HG02840 (cell line): ENCODE measurements around the gene SORCS2.

Experiments used
- ATAC-seq: cut with Tn5 transposase; IDR thresholded peaks from one replicate; pipeline ENCODE4 v1.9.1; 2021; ENCODE audit warnings: mild to moderate bottlenecking, moderate library complexity, moderate number of reproducible peaks; ENCODE audit not compliant: unreplicated experiment, low FRiP score

SORCS2 gene

DNA sequence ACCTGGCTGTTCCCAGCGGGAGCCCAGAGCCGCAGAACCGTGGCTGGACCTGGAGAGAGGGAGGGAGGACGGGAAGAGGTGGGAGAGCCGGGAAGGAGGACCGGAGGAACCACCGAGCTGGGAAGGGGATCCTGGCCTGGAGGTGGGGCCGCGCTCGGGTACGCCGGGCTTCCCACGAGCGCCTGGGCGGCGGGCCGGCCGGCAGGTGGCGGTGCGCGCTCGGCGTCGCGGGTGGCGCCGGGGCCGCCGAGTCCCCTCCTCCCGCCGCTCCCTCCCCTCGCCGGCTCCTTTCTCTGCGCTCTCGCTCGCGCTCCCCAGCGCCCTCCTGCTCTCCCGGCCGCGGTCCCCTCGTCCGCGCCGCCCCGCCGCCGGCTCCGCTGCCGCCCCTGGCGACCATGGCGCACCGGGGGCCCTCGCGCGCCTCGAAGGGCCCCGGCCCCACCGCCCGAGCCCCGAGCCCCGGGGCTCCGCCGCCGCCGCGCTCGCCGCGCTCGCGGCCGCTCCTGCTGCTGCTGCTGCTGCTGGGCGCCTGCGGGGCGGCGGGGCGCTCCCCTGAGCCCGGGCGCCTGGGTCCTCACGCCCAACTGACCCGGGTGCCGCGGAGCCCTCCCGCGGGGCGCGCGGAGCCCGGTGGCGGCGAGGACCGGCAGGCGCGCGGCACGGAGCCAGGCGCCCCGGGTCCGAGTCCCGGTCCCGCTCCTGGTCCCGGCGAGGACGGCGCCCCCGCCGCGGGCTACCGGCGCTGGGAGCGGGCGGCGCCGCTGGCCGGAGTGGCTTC, at the start of gene SORCS2:
TSS of gene SORCS2 (plus strand) at position 287 of the 778 bp plus-strand sequence.
- no peak for ATAC-seq

DNA sequence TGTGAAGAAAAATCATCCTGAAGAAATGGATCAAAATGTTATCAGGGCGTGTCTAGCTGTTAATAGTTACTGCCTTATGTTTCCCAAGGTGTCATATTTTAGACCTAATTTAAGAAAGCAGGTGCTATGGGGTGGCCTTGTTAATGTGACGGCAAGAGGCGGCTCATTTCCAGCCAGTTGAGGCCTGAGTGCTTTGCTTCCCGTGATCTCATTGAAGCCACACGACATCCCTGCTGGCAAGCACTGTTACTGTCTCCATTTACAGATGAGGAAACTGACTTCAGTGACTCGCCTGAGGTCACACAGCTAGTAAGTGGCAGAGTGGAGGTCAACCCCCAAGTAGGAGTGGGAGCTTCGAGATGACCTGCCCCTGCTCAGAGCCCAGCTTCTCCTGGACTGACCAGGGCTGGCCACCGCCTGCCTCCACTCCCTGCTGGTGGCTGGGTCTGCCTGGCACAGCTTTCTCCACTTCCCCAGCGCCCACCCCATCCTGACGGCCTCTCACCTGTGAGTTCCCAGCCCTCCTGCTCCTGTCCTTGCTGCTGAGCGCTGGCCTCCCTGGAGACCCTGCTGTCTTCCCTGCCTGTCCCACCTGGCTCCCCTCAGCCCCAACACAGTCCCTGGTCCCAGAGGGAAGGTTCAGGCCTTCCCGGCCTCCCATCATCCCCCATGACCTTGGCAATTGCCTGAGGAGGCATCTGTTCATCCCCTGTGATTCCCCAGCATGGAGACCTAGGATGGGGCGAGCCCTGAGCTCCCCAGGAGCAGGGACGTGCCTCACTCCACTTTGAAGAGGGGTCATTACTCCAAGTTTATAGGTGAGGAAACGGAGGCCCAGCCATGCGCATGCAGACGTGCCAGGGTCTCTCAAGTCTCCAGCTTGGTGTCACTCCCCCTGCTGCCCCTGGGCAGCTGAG, 47.7 kb upstream of the SORCS2 start:
- ATAC-seq = no peak

DNA sequence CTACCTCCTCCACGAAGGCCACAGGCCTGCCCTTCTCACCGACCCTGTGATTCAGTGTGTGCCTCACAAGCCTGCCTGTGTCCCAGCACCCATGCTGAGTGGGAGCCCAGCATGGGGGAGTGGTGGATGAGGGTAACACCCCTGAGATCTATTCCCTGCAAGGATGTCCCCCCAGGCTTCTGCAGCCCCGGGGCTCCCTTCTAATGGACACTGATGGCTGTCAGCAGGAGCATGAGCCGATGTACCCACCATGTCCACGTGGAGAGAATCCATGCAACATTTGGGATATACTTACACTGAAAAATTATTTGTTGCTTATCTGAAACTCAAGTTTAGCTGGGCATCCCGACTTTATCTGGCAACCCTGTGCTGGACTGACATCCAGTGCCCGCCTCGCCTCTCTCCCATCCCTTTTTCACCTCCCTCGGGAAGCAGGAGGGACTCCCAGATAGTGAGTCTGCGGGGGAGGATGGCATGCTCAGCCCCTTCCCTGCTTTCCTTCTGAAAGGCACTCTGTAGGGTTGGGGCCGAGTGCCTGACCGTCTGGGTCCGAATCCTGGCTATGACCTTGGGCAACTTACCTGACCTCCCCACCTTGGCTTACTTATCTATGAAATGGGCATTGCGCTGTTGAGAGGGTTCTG, 46.9 kb upstream of the SORCS2 start:
- no peak for ATAC-seq

DNA sequence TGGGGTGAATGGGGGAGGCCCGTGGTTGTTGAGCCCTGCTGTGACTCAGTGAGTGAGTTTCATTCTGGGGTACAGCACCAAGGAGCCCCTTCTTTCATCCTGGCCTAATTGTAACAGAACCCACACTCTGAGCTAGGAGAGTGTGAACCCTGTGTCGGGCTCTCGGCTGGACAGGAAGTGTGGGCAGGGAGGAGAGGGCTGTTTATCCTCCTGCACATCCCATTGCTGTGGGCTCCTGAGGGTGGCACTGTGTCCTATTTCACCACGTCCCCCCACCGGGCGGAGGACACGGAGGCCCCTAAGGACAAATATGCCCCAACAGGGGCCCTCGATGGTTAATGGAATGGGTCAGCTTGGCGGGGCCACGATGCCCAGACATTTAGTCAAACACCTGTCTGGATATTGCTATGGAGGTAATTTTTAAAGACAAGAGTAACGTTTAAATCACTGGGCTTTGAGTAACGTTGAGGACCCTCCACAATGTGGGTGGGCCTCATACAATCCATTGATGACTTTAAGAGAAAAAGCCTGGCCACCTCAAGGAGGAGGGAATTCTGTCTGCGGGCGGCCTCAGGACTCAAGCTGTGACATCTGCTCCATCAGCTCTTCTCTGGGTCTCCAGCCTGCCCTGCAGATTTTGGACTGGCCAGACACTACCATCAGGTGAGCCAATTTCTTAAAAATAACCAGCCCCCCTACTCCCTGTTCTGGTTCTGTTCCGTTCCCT, 46.1 kb upstream of the SORCS2 start:
- ATAC-seq = no peak

DNA sequence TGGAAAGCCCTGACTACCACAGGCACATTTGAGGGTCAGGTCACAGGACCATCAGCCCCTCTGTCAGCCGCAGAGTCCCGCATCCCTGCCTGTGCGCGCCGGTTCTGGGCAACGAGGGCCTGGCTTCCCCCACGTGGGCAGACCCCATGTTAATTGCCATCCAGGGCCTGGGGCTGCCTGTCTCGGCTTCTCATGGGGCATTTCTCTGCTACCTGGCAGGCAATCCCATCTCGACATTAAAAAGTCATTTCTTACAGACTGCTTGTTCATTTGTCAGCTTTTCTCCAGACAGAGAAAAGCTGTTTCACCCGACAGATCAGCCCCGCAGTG, 45.6 kb upstream of the SORCS2 start:
- no peak for ATAC-seq

DNA sequence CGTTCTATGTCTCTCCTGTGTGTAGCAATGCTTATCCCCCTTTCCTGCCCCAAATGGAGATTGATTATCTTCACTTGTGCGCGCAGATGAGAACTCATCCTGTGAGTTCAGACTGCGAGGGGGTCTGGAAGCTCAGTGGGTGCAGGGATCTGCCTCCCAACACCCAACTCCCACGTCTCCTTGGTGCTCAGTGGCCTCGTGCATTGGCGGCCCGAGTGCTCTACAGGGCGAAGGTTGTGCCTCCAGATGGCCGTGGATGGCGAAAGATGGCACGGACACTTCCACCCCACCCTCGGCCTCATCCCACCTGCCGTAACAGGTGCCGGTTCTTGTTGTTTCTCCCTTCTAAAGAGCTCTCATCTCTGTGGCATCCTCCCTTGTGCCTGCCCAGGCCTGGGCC, 45.1 kb upstream of the SORCS2 start:
- ATAC-seq = no peak

DNA sequence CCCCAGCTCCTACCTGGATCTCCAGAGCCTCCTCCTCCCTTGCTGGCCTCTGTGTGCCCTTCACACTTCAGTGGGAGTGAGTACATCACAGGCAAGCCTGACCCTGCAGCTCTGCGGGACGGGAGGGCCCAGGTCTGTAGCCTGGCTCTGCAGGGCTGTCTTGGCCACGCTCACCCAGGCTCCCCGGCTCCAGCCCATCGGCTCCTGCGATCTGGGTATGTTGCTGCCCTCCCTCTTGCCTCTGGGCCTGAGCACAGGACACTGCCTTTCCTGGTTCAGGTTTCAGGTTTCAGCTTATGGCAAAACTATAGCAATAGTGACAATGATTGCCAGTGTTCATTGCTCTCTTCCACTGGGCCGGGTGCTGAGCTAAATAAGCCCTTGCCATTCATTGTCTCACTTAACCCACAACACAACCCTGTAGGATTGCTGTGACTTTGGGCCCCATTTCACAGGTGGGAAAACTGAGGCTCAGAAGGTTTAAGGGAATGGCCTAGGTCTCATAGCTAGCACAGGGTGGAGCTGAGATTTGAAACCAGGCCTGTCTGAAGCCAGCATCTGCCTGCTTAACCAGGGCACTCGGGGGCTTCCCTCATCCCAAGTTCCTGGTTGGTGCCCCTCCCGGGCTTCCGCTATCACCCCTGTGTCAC, 44.6 kb upstream of the SORCS2 start:
- no peak for ATAC-seq

DNA sequence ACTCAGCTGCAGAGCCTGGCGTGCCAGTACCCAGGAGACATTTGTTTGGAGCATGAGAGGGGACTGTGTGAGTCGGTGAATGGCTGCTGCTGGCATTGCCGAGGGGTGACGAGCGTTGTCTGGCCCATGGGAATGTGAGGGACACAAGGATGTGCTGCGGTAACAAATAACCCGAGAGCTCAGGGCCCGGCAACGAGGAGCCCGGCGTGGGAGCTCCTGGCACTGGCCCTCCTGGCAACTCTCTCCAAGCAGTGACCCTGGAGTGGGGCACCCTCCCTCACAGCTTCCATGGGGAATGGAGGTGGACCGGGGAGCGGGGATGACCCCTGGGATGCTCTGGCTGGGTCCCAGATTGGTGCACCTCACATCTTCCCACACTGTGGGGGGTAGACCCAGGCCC, 44.0 kb upstream of the SORCS2 start:
- ATAC-seq = no peak

DNA sequence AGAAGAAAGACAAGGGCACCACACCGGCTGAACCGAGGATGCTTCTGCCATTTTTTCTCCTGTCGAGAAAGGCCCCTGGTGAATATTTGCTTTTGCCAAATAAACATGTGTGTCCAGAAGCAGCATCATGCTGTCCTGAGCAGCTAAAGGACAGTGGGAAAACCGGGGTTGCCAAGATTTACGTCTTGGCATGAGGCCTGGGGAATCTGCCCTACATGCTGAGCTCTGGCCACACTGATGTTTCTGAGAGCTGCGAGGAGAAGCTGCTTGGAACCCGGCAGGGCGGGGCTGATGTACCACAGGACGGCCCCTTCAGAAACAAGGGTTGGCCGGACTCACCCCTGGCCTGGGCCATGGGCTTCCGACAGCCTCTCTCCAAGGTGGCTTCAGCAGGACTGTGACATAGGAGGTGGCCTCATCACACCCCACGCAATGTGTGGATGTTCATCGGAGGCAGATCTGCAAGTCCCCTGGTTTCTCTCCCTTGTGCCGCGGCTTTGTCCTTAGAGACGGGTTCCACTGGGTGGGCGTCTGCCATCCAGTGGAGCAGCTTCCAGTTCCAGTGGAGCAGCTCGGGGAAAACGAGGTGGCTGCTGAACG, 42.2 kb upstream of the SORCS2 start:
- no peak for ATAC-seq

DNA sequence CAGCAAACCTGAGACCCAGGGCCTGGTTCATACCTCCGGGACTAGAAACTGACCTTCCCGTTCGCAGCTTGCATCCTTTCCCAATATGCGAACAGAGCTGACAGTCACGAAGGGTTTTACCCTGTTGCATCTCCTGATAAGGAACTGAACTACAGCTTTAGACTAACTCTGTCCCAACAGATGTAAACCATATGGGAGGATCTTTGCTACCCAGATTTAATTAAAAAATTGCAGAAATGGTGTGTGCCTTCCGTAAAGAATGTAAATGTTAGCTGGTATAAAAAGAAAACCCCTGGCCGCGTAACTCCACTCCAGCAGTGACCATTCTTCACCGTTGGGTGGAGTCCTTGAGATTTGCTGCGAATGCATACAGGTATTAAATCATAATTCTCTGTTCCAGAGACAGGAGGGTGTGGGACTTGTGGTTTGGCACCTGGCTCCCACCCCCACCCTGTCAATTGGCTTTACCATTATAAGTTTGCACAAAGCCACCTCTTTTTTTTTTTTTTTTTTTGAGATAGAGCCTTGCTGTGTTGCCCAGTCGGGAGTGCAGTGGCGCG, 40.6 kb upstream of the SORCS2 start:
- no peak for ATAC-seq

DNA sequence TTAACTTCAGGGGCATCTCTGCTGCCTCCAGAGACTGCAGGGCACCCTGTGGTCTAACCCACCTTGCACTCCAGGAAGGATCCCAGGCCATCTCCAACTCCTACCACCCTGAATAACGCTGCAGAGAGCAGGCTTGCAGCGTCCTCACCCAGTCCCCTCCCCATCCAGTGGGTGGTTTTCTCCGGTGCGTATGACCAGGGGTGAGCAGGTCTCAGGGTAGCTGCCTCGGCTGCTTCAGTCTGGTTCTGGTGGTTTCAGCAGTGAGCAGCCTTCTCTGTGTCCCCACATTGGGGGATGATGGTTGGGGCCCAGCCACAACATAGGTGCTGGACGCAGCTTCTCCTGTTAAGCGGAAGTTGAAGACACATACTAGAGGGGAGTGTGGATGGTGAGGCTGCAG, 38.6 kb upstream of the SORCS2 start:
- ATAC-seq = no peak

DNA sequence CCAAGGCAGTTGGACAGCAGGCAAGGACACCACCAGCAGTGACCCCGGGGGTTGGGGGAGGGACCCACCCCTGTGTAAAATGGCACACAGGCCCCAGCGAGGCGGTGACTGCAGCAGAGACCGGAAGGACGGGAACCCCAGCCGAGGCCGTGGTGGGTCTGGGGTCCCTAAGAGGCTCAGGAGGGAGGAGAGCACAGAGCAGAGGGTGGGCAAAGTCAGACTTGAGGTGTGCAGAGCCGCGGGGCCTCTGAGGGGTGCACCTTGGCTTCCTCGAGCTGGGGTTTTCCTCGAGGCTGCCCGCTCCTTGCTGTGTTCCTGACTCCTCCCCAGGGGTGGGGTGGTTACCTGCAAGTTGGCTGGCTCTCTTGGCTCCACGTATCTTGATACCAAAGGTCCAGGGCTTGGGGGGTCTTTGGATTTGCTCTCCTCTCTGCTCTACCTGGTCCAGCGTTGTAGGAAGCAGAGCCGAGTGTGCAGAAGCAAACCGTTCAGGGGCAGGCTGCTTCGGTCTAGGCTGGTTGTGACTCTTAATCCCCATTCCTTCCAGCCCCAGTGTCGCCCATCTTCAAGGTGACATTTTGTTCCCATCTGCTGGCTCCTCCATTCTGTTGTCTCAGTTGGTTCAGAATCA, 37.9 kb upstream of the SORCS2 start:
- no peak for ATAC-seq

DNA sequence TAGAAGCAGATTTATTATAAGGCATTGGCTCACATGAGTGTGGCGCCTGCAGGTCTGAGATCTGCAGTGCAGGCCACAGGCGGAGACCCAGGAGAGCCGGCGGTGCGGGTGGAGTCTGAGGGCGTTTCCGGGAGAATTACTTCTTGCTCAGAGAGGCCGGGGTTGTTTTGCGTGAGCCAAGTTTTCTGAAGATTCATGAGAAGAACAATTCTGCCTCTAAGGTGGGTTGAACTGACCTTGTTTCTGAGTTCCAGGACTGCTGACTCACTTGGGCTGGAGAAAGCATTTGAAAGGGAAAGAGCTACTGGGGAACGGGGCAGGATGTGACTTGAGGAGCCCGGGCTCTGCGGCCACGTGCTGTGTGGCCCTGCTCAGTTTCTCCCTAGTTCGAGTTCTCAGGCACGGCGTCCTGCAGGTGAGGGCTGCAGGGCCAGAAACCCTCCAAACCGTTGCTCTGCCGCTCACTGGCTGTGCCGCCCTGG, 36.7 kb upstream of the SORCS2 start:
- no peak for ATAC-seq

DNA sequence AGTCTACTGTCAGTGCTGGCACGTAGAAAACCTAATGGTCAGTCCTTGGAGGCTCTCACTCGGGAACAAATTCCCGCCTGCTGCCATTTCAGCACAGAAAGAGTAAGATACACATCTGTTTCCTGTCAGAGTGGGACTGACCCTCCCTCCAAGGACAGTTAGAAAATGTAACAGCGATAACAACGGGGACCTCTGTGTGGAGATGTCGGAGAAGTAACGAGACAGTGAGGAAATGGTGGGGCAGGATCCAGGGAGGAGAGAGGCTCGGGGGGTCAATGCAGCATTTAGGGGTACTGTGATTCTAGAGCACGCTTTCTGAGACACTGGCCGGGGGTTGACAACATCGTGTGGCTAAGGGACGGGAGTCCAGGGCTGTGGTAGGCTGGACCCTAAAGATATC, 36.0 kb upstream of the SORCS2 start:
- no peak for ATAC-seq

DNA sequence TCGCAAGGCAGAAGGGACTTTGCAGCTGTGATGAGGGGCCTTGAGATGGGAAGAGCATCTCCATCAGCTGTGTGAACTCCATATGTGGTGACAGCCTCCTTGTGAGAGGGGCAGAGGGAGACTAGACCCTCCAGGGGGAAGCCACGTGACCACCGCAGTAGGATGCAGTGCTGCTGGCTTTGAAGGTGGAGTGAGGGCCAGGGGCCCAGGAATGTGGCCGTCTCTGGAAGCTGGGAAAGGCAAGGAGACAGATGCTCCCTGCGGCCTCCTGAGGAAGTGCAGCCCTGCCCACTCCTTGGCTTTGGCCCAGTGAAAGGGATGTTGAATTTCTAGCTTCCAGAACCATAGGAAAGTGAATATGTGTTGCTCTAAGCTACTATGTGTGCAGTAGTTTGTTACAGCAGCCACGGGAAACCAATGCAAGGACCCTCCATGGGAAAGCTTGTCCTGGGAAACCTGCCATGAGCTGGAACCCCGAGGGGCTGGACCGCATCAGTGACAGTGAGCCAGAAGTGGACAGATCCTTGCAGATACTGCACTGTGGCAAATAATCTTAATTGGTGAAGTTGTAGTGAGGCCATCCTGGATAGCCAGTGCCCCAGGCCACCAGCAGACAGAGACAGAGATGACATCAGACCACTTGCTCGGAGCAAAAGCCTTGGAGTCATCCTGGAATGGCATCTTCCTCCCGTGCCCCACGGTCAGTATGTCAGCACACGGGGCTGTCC, 35.4 kb upstream of the SORCS2 start:
- no peak for ATAC-seq

DNA sequence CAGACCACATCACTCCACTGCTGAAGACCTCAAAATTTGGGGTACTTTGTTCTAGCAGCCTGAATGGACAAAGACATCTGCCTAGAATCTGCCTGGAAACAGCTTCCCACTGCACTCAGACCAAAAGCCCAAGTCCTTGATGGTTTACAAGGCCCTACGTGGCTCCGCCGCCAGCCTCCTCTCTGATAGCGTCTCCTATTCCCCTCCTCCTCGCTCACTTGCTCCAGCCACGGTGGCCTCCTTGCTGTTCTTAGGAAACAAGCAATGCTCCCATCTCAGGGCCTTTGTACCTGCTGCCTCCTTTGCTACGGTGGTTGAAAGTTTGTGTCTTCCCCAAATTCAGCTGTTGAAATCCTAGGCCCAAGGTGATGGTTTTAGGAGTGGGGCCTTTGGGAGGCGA, 34.7 kb upstream of the SORCS2 start:
- no peak for ATAC-seq

DNA sequence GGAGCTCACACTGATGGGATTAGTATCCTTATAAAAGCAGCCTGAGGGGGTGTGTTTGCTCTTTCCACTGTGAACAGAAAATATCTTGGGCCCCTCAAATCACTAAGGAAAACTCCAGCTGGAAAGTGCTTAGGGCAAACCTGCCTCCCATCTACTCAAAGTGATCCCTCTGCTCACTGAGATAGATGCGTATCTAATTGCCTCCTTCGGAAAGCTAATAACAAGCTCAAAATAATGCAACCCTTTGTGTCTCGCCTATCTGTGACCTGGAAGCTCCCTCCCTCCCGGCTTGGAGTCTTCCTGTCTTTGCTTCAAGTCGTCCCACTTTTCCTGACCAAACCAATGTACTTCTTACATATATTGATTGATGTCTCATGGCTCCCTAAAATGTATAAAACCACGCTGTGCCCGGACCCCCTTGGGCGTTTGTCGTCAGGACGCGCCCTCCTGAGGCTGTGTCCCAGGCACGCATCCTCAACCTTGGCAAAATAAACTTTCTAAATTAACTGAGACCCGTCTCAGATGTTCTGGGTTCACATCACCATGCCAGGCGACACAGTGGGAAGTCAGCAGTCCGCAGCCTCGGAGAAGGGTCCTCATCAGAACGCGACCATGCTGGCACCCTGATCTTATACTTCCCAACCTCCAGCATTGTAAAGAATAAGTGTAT, 34.1 kb upstream of the SORCS2 start:
- ATAC-seq = no peak

DNA sequence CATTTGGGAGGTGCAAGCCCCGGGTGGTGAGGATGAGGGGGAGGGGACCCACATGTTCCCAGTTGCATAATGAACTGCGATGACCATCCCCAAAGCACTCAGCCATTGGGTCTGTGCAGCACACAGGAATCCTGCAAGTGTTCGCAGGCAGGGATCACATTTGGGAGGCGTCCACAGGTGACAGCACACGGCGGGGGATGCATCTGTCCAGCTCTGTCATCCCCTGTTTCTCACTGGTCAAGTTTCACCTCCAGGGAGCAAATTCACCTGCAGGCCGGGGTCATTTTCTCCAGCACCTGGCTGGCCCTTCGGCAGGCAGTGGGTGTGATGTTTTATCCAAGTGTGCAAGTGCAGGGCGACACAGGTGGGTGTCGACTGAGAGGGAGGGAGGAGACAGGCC, 33.3 kb upstream of the SORCS2 start:
- no peak for ATAC-seq
